Raji (cell line): ENCODE data around the gene ST8SIA4.

Experiments
- POLR2A ChIP-seq: IDR thresholded peaks from 2 replicates; pipeline ENCODE4 v1.6.1; 2011; ENCODE audit warnings: low read depth, low read length, control low read depth; ENCODE audit not compliant: insufficient read depth

Gene ST8SIA4

GRCh38 chr5:100852051-100852450 lies 51.0 kb downstream of the ST8SIA4 start:
- no peak for TF ChIP-seq POLR2A

GRCh38 chr5:100846772-100847171 lies 56.3 kb downstream of the ST8SIA4 start:
- no peak for TF ChIP-seq POLR2A

GRCh38 chr5:100842080-100842479 lies 61.0 kb downstream of the ST8SIA4 start:
- no peak for TF ChIP-seq POLR2A

GRCh38 chr5:100841358-100842076 lies 61.6 kb downstream of the ST8SIA4 start:
- TF ChIP-seq POLR2A = no peak

- no peak for TF ChIP-seq POLR2A
Measured at GRCh38 chr5:100840789-100841188, 62.3 kb downstream of the ST8SIA4 start.

GRCh38 chr5:100840370-100840769 lies 62.7 kb downstream of the ST8SIA4 start:
- no peak for TF ChIP-seq POLR2A

GRCh38 chr5:100838048-100838473 lies 65.0 kb downstream of the ST8SIA4 start:
- TF ChIP-seq POLR2A = no peak

- no peak for TF ChIP-seq POLR2A
Measured at GRCh38 chr5:100834519-100834918, 68.6 kb downstream of the ST8SIA4 start.

GRCh38 chr5:100832252-100833230 lies 70.5 kb downstream of the ST8SIA4 start:
- no peak for TF ChIP-seq POLR2A

GRCh38 chr5:100828898-100829356 lies 74.2 kb downstream of the ST8SIA4 start:
- TF ChIP-seq POLR2A = no peak

- TF ChIP-seq POLR2A = no peak
Measured at GRCh38 chr5:100828071-100828897, 74.8 kb downstream of the ST8SIA4 start.

GRCh38 chr5:100827481-100827889 lies 75.6 kb downstream of the ST8SIA4 start:
- TF ChIP-seq POLR2A = no peak

- TF ChIP-seq POLR2A = no peak
Measured at GRCh38 chr5:100826133-100826532, 76.9 kb downstream of the ST8SIA4 start.

GRCh38 chr5:100824635-100825034 lies 78.4 kb downstream of the ST8SIA4 start:
- TF ChIP-seq POLR2A = no peak

GRCh38 chr5:100823812-100824211 lies 79.3 kb downstream of the ST8SIA4 start:
- TF ChIP-seq POLR2A = no peak
